ENCODE results near the gene SLC66A2.

DNA sequence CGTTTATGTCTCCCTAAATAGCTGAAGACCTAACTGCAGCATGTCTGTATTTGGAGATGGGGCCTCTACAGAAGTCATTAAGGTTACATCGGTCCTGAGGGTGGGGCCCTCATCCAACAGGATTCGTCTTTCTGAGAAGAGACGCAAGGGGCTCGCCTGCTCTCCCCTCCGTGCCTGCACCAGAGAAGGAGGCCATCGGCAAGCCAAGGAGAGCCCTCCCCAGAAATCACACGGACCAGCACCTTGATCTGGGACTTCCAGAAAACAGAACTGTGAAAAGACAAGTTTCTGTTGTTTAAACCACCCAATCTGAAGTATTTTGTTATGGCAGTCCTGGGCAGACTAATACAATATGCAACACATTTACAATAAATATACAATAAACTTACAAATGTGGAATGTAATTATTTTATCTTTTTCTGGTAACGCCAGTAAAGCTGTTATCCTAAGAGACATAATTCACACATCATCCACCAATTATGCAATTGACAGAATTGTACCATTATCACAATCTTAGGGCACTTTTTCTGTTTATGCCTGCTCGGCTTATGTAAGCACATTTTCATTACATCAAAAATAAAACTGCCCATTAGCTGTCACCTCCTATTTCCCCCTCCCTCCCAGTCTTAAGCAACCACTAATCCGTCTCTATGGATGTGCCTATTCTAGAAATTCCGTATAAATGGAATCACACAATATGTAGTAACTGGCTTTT lies 19.1 kb upstream of the SLC66A2 start:
- TF ChIP-seq, protein P1, sequence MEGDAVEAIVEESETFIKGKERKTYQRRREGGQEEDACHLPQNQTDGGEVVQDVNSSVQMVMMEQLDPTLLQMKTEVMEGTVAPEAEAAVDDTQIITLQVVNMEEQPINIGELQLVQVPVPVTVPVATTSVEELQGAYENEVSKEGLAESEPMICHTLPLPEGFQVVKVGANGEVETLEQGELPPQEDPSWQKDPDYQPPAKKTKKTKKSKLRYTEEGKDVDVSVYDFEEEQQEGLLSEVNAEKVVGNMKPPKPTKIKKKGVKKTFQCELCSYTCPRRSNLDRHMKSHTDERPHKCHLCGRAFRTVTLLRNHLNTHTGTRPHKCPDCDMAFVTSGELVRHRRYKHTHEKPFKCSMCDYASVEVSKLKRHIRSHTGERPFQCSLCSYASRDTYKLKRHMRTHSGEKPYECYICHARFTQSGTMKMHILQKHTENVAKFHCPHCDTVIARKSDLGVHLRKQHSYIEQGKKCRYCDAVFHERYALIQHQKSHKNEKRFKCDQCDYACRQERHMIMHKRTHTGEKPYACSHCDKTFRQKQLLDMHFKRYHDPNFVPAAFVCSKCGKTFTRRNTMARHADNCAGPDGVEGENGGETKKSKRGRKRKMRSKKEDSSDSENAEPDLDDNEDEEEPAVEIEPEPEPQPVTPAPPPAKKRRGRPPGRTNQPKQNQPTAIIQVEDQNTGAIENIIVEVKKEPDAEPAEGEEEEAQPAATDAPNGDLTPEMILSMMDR (IDR thresholded peaks at IDR 0.05): no peak
- TF ChIP-seq POLR2A (IDR thresholded peaks at IDR 0.05): no peak

Measured in testis (tissue), 2 donors.